WERI-Rb-1 (cell line): Measurements from ENCODE around the gene AATK.

ENCODE experiments used
- DNase-seq: peaks from one replicate; pipeline ENCODE4 v3.0.0-alpha.2; 2020
- H3K27ac ChIP-seq: fragments of 250-450 bp; sonication (Bioruptor Pico); 2 replicates; pipeline ENCODE4 v1.5.1; 2020; ENCODE audit warnings: mild to moderate bottlenecking, moderate library complexity
- H3K27me3 ChIP-seq: fragments of 250-450 bp; sonication (Bioruptor Pico); 2 replicates; pipeline ENCODE4 v1.5.1; 2021; ENCODE audit warnings: mild to moderate bottlenecking, low read depth, moderate library complexity; ENCODE audit not compliant: insufficient read depth, severe bottlenecking
- H3K36me3 ChIP-seq: fragments of 250-450 bp; sonication (Bioruptor Pico); 2 replicates; pipeline ENCODE4 v1.5.1; 2020; ENCODE audit warnings: mild to moderate bottlenecking, moderate library complexity
- H3K4me3 ChIP-seq: 2 replicates; pipeline ENCODE4 v1.5.1; 2011; ENCODE audit warnings: low read depth, mild to moderate bottlenecking, control low read depth, low read length
- H3K9me3 ChIP-seq: fragments of 250-450 bp; sonication (Bioruptor Pico); 2 replicates; pipeline ENCODE4 v1.5.1; 2021; ENCODE audit warnings: mild to moderate bottlenecking, moderate library complexity; ENCODE audit not compliant: severe bottlenecking
- TF ChIP-seq, protein P1 (sequence below): IDR thresholded peaks from 2 replicates; pipeline ENCODE4 v1.5.1; 2011; ENCODE audit warnings: low read depth, mild to moderate bottlenecking, control low read depth, inconsistent platforms, low read length

AATK gene

DNA sequence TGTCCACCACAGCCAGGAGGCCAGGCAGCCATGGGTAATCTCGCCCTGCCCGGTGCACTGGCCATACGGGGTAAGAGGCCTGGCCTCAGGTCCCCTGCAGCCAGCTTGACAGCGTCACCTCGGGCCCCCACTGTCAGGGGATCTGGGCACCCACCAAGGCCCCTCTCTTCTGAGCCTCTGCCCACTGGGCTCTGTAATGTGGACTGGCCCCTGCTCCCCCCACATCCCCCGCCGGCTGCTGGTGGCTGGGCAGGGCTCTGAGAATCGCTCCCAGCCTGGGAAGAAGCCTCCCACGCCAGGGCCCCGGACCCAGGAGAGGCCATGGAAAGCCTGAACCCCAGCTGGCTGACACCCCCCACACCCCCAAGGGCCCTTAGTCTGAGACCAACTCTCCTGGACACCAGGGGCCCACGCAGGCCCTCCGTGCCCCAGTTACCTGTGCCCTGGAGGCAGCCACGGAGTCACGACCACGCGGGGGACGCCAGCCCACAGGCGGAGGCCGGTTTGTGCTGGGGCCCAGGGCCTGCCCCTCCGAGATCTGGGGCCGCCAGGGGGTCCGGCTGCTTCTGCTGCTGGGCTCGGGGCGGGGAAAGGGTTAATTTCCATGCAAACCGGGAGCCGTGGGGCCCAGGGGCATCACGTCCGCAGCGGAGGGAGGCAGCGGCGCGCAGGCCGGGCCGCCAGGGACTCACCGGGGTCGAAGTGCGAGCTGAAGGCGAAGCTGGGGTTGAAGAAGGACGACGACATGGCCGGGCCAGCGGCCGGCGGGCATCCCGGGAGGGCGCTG lies 582 bp downstream of the AATK start, which contains the start of gene PVALEF:
Gene PVALEF (plus strand): TSS at position 262 of the 787 bp plus-strand sequence. CDS start 15,720 bp downstream, outside the sequence.
- H3K27me3 ChIP-seq, result no peaks in the 10 kb centered on the region
- TF ChIP-seq, protein P1, sequence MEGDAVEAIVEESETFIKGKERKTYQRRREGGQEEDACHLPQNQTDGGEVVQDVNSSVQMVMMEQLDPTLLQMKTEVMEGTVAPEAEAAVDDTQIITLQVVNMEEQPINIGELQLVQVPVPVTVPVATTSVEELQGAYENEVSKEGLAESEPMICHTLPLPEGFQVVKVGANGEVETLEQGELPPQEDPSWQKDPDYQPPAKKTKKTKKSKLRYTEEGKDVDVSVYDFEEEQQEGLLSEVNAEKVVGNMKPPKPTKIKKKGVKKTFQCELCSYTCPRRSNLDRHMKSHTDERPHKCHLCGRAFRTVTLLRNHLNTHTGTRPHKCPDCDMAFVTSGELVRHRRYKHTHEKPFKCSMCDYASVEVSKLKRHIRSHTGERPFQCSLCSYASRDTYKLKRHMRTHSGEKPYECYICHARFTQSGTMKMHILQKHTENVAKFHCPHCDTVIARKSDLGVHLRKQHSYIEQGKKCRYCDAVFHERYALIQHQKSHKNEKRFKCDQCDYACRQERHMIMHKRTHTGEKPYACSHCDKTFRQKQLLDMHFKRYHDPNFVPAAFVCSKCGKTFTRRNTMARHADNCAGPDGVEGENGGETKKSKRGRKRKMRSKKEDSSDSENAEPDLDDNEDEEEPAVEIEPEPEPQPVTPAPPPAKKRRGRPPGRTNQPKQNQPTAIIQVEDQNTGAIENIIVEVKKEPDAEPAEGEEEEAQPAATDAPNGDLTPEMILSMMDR, result no peak
- peaks cover 7% of the 10 kb centered on the region for H3K36me3 ChIP-seq
- peak within 1 kb of the TSS; percentile 89 for H3K27ac ChIP-seq
- H3K9me3 ChIP-seq, result no peaks in the 10 kb centered on the region
- peak within 1 kb of the TSS; percentile 72 for H3K4me3 ChIP-seq
- DNase-seq, result peak; percentile 64

GRCh38 chr17:81164371-81165245 lies 1.4 kb downstream of the AATK start:
- Histone ChIP-seq H3K27me3 (no peaks in the 10 kb centered on the region), H3K27ac (peak overlapping the region; percentile 89), H3K9me3 (no peaks in the 10 kb centered on the region), H3K4me3 (peak overlapping the region; percentile 72), H3K36me3 (peaks cover 7% of the 10 kb centered on the region)
- TF ChIP-seq, protein P1, result no peak
- DNase-seq, result peak; percentile 95

DNA sequence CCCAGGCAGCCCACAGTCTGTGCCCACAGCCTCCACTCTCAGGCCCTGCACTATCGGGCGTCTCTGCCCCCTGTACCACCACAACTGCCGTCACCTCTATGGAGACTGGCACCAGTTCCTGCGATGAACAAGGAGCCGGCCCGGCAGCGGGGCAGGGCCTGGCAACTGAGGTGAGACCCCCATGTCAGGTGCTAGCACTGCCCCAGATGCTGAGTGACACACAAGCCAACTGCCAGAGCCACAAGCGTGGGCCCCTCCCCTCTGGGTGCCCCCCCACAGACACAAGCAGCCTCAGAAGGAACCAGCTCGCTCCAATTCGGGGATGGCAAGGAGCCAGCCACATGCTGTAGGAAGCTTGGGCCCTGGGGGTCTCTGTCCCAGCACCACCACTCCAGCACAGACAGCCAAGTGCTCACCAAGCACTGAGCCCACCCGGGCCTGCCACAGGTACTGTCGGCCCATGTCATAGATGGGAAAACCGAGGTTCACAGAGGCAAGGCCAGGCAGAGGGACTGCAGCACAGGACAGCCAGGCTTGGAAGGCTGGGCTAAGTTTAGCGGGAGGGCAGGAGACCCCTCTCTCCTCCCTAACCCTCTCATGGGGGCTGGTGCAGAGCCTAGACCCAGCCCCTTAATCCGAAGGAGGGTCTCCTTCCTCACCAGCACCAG lies 2.2 kb downstream of the AATK start:
- peaks cover 7% of the 10 kb centered on the region for H3K36me3 ChIP-seq
- no peaks in the 10 kb centered on the region for H3K9me3 ChIP-seq
- TF ChIP-seq, protein P1, result no peak
- peak overlapping the region; percentile 89 for H3K27ac ChIP-seq
- H3K27me3 ChIP-seq, result no peaks in the 10 kb centered on the region
- no peak overlapping the region for H3K4me3 ChIP-seq
- DNase-seq, result no peak

GRCh38 chr17:81163051-81163695 lies 2.8 kb downstream of the AATK start:
- Histone ChIP-seq H3K27ac (peak overlapping the region; percentile 2; the same call in 1 of the 2 replicates), H3K4me3 (no peak overlapping the region), H3K9me3 (no peaks in the 10 kb centered on the region), H3K27me3 (no peaks in the 10 kb centered on the region), H3K36me3 (peaks cover 7% of the 10 kb centered on the region)
- DNase-seq, result no peak
- TF ChIP-seq, protein P1, result no peak

DNA sequence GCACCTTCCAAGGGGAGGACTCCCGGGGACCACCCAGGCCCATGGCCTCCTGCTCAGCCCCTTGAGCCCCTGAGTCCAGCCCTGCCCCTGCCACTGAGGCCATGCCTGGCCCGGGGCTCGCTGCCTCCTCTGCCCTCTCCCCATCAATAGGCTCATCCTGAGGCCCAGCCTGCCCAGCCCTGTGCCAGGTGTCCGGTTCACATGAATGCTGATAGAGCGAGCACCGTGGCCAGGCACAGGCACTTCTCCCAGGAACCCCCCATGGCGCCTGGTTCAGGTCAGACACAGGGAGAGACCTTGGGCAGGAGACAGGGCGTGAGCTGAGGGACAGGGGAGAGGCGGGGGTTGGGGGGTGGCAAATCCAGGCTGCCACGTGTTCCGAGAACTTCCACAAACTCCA lies 3.5 kb downstream of the AATK start:
- no peak overlapping the region for H3K4me3 ChIP-seq
- H3K27ac ChIP-seq, result no peak overlapping the region
- H3K36me3 ChIP-seq, result peaks cover 7% of the 10 kb centered on the region
- H3K9me3 ChIP-seq, result no peaks in the 10 kb centered on the region
- H3K27me3 ChIP-seq, result no peaks in the 10 kb centered on the region
- TF ChIP-seq, protein P1, result no peak
- DNase-seq, result no peak
